ENCODE measurements around the gene LYST.

Gene LYST

DNA sequence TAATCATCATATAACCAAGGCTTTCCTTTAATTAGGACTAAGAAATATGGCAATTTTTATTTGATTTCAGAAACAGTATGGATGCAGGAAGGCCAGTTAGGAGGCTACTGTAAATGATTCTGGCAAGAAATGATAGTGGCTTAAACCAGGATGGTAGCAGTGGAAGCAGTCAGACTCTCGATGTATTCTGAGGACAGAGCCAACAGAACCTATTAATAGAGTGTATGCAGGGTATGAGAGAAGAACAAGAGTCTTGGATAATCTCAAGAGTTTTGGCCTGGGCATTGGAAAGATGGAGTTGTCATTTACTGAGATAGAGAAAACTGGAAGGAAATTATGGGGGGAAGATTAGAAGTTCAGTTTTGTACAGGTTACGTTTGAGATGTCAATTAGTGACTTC, 143.8 kb downstream of the LYST start:
- Mint-ChIP-seq H3K36me3 (no peaks in the 10 kb centered on the region), H3K27ac (no peak overlapping the region), H3K4me3 (no peak overlapping the region), H3K4me1 (no peaks in the 10 kb centered on the region), H3K9me3 (no peaks in the 10 kb centered on the region)
- ATAC-seq (no peak), DNase-seq (ENCODE audit: low spot score in 2 of 2) (no peak)

DNA sequence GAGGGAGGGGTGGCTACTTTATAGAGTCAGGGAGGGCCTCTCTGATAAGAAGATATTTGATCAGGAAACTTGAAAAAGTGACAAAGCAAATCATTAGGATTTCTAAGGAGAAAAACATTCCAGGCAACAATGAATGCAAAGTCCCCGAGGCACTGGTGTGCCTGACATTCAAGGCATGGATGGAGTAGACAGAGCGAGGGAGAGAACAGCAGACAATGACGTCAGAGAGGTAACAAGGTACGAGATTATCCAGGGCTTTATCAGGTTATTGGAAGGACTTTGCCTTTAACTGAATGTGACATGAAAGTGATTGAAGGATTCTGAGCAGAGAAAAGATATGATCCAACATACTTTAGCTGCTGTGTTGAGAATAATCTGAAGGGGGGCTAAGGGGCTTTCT, 144.7 kb downstream of the LYST start:
- no peaks in the 10 kb centered on the region for H3K36me3 Mint-ChIP-seq
- no peak for ATAC-seq
- H3K4me3 Mint-ChIP-seq: no peak overlapping the region

DNA sequence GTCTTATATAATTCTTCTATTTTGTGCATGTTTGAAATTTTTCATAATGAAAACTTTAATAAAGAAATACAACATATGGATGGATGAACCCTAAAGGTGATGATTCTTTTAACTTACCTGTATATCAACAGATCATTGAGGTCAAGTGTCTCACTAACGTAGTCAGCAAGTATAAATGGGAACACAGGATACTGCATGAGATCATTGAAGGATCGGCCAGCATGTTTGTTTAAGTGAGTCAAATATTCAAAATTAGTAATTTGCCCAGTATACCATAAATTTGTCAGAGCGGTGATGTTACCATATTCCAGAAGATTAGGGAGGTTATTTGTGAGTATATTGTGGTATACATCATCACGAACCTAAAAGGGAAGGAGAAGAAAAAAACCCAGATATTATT, 146.2 kb downstream of the LYST start:
- H3K4me1 Mint-ChIP-seq: no peaks in the 10 kb centered on the region
- DNase-seq (ENCODE audit: low spot score in 2 of 2) (no peak), ATAC-seq (no peak)
- H3K9me3 Mint-ChIP-seq: no peaks in the 10 kb centered on the region
- no peak overlapping the region for H3K4me3 Mint-ChIP-seq
- H3K36me3 Mint-ChIP-seq: no peaks in the 10 kb centered on the region
- H3K27ac Mint-ChIP-seq: no peak overlapping the region

More for the DNA sequence above, 144.7 kb downstream of the LYST start:
- H3K27ac Mint-ChIP-seq: no peak overlapping the region
- no peaks in the 10 kb centered on the region for H3K4me1 Mint-ChIP-seq
- no peak for DNase-seq (ENCODE audit: low spot score in 2 of 2)
- H3K9me3 Mint-ChIP-seq: no peaks in the 10 kb centered on the region

GRCh38 chr1:235714205-235714897, 152.4 kb downstream of the LYST start:
- no peak for ATAC-seq
- no peaks in the 10 kb centered on the region for H3K9me3 Mint-ChIP-seq
- H3K36me3 Mint-ChIP-seq: no peaks in the 10 kb centered on the region
- H3K27ac Mint-ChIP-seq: no peak overlapping the region
- no peaks in the 10 kb centered on the region for H3K4me1 Mint-ChIP-seq
- no peak for DNase-seq (ENCODE audit: low spot score in 2 of 2)
- no peak overlapping the region for H3K4me3 Mint-ChIP-seq

GRCh38 chr1:235712812-235713211, 153.9 kb downstream of the LYST start:
- ATAC-seq: no peak
- no peak for DNase-seq (ENCODE audit: low spot score in 2 of 2)
- H3K27ac Mint-ChIP-seq: no peak overlapping the region
- H3K9me3 Mint-ChIP-seq: no peaks in the 10 kb centered on the region
- H3K4me1 Mint-ChIP-seq: peaks cover 6% of the 10 kb centered on the region
- H3K36me3 Mint-ChIP-seq: no peaks in the 10 kb centered on the region
- no peak overlapping the region for H3K4me3 Mint-ChIP-seq

GRCh38 chr1:235710687-235711086, 156.0 kb downstream of the LYST start:
- no peak overlapping the region for H3K4me3 Mint-ChIP-seq
- H3K9me3 Mint-ChIP-seq: no peaks in the 10 kb centered on the region
- DNase-seq (ENCODE audit: low spot score in 2 of 2): no peak
- H3K27ac Mint-ChIP-seq: no peak overlapping the region
- no peaks in the 10 kb centered on the region for H3K36me3 Mint-ChIP-seq
- ATAC-seq: no peak
- peaks cover 6% of the 10 kb centered on the region for H3K4me1 Mint-ChIP-seq

GRCh38 chr1:235709018-235709417, 157.7 kb downstream of the LYST start:
- Mint-ChIP-seq H3K4me1 (peaks cover 6% of the 10 kb centered on the region), H3K9me3 (no peaks in the 10 kb centered on the region), H3K4me3 (no peak overlapping the region), H3K36me3 (no peaks in the 10 kb centered on the region), H3K27ac (peak overlapping the region; percentile 70)
- no peak for ATAC-seq
- no peak for DNase-seq (ENCODE audit: low spot score in 2 of 2)

DNA sequence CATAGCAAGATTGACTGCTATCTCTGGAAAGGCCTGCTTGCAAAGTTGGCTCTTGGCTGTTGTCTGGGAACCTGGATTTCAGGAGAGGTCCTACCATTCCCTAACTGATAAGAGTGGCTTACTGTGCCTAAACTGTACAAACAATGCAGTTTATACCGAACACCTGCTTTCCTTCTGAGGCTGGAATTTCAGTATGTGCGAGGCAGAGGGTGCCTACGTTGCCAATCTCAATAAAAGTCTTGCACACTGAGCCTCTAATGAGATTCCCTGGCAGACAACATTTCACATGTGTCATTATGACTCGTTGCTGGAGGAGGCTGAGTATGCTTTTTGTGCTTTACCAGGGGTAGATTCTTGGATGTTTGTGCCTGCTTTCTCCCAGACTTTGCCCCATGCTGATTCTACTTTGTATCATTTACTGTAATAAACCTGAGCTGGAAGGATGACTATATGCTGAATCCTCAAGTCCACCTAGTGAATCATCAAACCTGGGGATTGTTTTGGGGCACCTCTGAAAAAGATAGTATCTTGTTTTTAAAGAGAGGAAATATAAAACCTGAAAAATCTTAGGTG, 158.2 kb downstream of the LYST start:
- Mint-ChIP-seq H3K4me1 (peaks cover 6% of the 10 kb centered on the region), H3K27ac (peak overlapping the region; percentile 70), H3K36me3 (no peaks in the 10 kb centered on the region), H3K4me3 (no peak overlapping the region), H3K9me3 (no peaks in the 10 kb centered on the region)
- ATAC-seq: peak; percentile 47
- DNase-seq (ENCODE audit: low spot score in 2 of 2): no peak

GRCh38 chr1:235703506-235703905, 163.2 kb downstream of the LYST start:
- H3K9me3 Mint-ChIP-seq: no peaks in the 10 kb centered on the region
- ATAC-seq: no peak
- H3K4me3 Mint-ChIP-seq: no peak overlapping the region
- no peak for DNase-seq (ENCODE audit: low spot score in 2 of 2)
- H3K36me3 Mint-ChIP-seq: no peaks in the 10 kb centered on the region
- H3K27ac Mint-ChIP-seq: no peak overlapping the region
- H3K4me1 Mint-ChIP-seq: peaks cover 2% of the 10 kb centered on the region

GRCh38 chr1:235702412-235702811, 164.3 kb downstream of the LYST start:
- Mint-ChIP-seq H3K4me1 (peaks cover 6% of the 10 kb centered on the region), H3K36me3 (no peaks in the 10 kb centered on the region), H3K27ac (no peak overlapping the region), H3K4me3 (no peak overlapping the region), H3K9me3 (no peaks in the 10 kb centered on the region)
- ATAC-seq (no peak), DNase-seq (ENCODE audit: low spot score in 2 of 2) (no peak)

GRCh38 chr1:235697508-235697907, 169.2 kb downstream of the LYST start:
- no peak for DNase-seq (ENCODE audit: low spot score in 2 of 2)
- H3K36me3 Mint-ChIP-seq: no peaks in the 10 kb centered on the region
- peaks cover 10% of the 10 kb centered on the region for H3K4me1 Mint-ChIP-seq
- no peaks in the 10 kb centered on the region for H3K9me3 Mint-ChIP-seq
- H3K4me3 Mint-ChIP-seq: no peak overlapping the region
- peak; percentile 100 for ATAC-seq
- peak overlapping the region; percentile 15 for H3K27ac Mint-ChIP-seq

- no peak overlapping the region for H3K4me3 Mint-ChIP-seq
- ATAC-seq (no peak), DNase-seq (ENCODE audit: low spot score in 2 of 2) (no peak)
- no peaks in the 10 kb centered on the region for H3K9me3 Mint-ChIP-seq
- H3K36me3 Mint-ChIP-seq: no peaks in the 10 kb centered on the region
- no peak overlapping the region for H3K27ac Mint-ChIP-seq
- peaks cover 5% of the 10 kb centered on the region for H3K4me1 Mint-ChIP-seq
These were observed 177.3 kb downstream of the LYST start for GRCh38 chr1:235689356-235689755.

- Mint-ChIP-seq H3K4me1 (peaks cover 5% of the 10 kb centered on the region), H3K36me3 (no peaks in the 10 kb centered on the region), H3K27ac (peak overlapping the region; percentile 56), H3K4me3 (no peak overlapping the region), H3K9me3 (no peaks in the 10 kb centered on the region)
- DNase-seq (ENCODE audit: low spot score in 2 of 2) (no peak), ATAC-seq (no peak)
These were observed 178.6 kb downstream of the LYST start for GRCh38 chr1:235688096-235688495.

GRCh38 chr1:235683653-235684052, 183.1 kb downstream of the LYST start:
- H3K4me1 Mint-ChIP-seq: peaks cover 5% of the 10 kb centered on the region
- peaks cover 6% of the 10 kb centered on the region for H3K36me3 Mint-ChIP-seq
- ATAC-seq (no peak), DNase-seq (ENCODE audit: low spot score in 2 of 2) (no peak)
- peak overlapping the region; percentile 19 for H3K27ac Mint-ChIP-seq
- no peaks in the 10 kb centered on the region for H3K9me3 Mint-ChIP-seq
- no peak overlapping the region for H3K4me3 Mint-ChIP-seq

GRCh38 chr1:235682216-235682615, 184.5 kb downstream of the LYST start:
- ATAC-seq: no peak
- Mint-ChIP-seq H3K36me3 (peaks cover 19% of the 10 kb centered on the region), H3K9me3 (no peaks in the 10 kb centered on the region), H3K27ac (no peak overlapping the region), H3K4me1 (peaks cover 5% of the 10 kb centered on the region), H3K4me3 (no peak overlapping the region)
- DNase-seq (ENCODE audit: low spot score in 2 of 2): no peak

- ATAC-seq (no peak), DNase-seq (ENCODE audit: low spot score in 2 of 2) (no peak)
- no peaks in the 10 kb centered on the region for H3K4me1 Mint-ChIP-seq
- H3K4me3 Mint-ChIP-seq: no peak overlapping the region
- H3K36me3 Mint-ChIP-seq: peaks cover 45% of the 10 kb centered on the region
- no peaks in the 10 kb centered on the region for H3K9me3 Mint-ChIP-seq
- no peak overlapping the region for H3K27ac Mint-ChIP-seq
These were observed 187.1 kb downstream of the LYST start for GRCh38 chr1:235679644-235680043.

Measured in stimulated activated effector memory CD8-positive, alpha-beta T cell treated with anti-CD3 and anti-CD28 coated beads, Interleukin-12 subunit alpha, Interleukin-12 subunit beta, amount 100 ng/mL, for 72 hours (primary cell).